ENCODE data around the gene TBC1D1.

Gene TBC1D1

GRCh38 chr4:38137080-38137479 is 246.2 kb downstream of the TBC1D1 start:
- Mint-ChIP-seq H3K27me3 (ENCODE audit: low read depth) (no peaks in the 10 kb centered on the region), H3K9me3 (no peaks in the 10 kb centered on the region), H3K27ac (no peak overlapping the region), H3K36me3 (ENCODE audit: low read depth) (peaks cover 74% of the 10 kb centered on the region), H3K4me3 (no peak overlapping the region), H3K4me1 (peaks cover 29% of the 10 kb centered on the region)
- TF ChIP-seq, protein P1, sequence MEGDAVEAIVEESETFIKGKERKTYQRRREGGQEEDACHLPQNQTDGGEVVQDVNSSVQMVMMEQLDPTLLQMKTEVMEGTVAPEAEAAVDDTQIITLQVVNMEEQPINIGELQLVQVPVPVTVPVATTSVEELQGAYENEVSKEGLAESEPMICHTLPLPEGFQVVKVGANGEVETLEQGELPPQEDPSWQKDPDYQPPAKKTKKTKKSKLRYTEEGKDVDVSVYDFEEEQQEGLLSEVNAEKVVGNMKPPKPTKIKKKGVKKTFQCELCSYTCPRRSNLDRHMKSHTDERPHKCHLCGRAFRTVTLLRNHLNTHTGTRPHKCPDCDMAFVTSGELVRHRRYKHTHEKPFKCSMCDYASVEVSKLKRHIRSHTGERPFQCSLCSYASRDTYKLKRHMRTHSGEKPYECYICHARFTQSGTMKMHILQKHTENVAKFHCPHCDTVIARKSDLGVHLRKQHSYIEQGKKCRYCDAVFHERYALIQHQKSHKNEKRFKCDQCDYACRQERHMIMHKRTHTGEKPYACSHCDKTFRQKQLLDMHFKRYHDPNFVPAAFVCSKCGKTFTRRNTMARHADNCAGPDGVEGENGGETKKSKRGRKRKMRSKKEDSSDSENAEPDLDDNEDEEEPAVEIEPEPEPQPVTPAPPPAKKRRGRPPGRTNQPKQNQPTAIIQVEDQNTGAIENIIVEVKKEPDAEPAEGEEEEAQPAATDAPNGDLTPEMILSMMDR (IDR thresholded peaks at IDR 0.05; ENCODE audit: unreplicated experiment in 3 of 3), result no peak

DNA sequence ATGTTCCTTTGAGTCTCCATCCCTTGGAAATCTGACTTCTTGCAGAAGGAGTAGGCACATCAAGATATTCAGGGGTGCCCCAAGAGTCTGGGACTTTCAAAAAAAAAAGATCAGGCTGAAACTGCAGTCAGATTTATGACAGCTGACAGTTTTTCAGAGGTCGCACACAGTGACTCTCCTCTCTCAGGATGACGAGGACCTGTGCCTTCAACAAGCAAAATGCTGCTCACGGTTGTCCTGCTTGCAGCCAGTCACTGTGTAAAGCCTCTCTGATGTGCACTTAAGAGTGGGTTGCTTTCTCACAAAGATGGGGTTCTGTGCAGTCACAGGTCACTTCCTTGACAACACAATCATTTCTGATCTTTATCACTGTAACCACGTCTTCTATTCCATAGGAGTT is 247.5 kb downstream of the TBC1D1 start:
- H3K4me1 Mint-ChIP-seq, result peaks cover 17% of the 10 kb centered on the region
- TF ChIP-seq, protein P1 (IDR thresholded peaks at IDR 0.05; ENCODE audit: unreplicated experiment in 3 of 3), result no peak
- H3K27ac Mint-ChIP-seq, result no peak overlapping the region
- no peaks in the 10 kb centered on the region for H3K9me3 Mint-ChIP-seq
- peaks cover 83% of the 10 kb centered on the region for H3K36me3 Mint-ChIP-seq (ENCODE audit: low read depth)
- H3K27me3 Mint-ChIP-seq (ENCODE audit: low read depth), result no peaks in the 10 kb centered on the region
- no peak overlapping the region for H3K4me3 Mint-ChIP-seq

- Mint-ChIP-seq H3K27ac (no peak overlapping the region), H3K4me1 (peaks cover 15% of the 10 kb centered on the region), H3K27me3 (ENCODE audit: low read depth) (no peaks in the 10 kb centered on the region), H3K36me3 (ENCODE audit: low read depth) (peaks cover 75% of the 10 kb centered on the region), H3K4me3 (no peak overlapping the region), H3K9me3 (no peaks in the 10 kb centered on the region)
- TF ChIP-seq, protein P1 (IDR thresholded peaks at IDR 0.05; ENCODE audit: unreplicated experiment in 3 of 3), result no peak
These were observed 248.3 kb downstream of the TBC1D1 start for GRCh38 chr4:38139187-38139586.

DNA sequence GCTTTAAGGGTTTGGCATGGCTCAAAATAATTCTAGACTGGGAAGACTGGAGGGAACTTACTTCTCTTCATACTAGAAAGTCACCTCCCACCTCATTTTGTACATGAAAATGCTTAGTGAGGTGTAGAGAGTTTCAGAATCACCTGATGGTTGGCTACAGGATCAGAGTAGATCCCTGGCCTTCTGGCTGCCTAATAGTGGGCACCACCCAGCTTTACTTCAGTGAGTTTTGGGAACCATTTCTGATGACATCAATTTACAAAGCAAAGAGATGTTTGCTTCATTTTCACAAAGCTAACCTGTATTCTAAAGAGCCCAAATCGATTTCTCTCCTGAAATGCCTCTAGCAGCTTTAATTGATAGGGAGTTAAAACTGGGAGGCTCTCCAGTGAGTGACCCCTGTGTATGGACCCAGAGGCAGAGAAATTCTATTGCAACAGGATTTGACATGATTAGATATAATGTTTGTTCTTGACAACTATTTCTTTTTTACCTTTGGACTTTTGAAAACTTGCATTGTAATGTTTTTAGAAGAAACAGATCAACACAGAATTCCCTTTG is 249.8 kb downstream of the TBC1D1 start:
- H3K9me3 Mint-ChIP-seq, result no peaks in the 10 kb centered on the region
- peaks cover 15% of the 10 kb centered on the region for H3K4me1 Mint-ChIP-seq
- no peak overlapping the region for H3K4me3 Mint-ChIP-seq
- H3K27ac Mint-ChIP-seq, result no peak overlapping the region
- no peaks in the 10 kb centered on the region for H3K27me3 Mint-ChIP-seq (ENCODE audit: low read depth)
- H3K36me3 Mint-ChIP-seq (ENCODE audit: low read depth), result peaks cover 62% of the 10 kb centered on the region
- TF ChIP-seq, protein P1 (IDR thresholded peaks at IDR 0.05; ENCODE audit: unreplicated experiment in 3 of 3), result no peak

DNA sequence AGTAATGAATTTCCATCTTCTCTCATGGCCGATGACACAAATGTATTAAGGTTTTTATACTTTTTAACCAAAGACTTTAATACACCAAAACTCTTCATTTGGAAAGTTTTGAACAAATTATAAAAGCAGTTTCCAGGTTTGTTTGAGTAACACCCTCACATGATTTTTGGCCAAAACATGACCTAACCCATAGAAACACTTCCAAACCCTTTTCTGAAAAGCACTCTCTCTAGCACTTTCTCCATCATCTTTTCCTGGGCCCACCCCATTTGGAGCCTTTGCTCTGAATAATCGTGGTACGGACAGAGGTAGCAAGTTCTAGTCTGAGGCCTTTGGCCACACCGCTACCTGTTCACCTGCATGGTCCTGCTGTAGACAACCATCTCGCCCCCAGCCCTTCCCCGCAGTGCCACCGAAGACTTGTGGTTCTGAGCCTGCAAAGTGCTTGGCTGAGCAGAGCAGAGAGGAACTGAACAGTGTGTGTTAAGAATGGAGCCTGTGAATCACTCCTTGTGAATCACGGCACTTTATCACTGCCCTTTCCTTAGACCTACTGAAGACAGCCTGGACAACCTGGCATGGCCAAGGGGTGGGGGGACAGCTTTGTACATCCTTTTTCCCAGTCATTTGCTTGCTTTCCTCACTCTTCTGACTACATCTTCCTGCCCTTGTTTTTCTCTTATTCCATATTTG is 251.1 kb downstream of the TBC1D1 start:
- Mint-ChIP-seq H3K36me3 (ENCODE audit: low read depth) (peaks cover 51% of the 10 kb centered on the region), H3K4me1 (peaks cover 17% of the 10 kb centered on the region), H3K27ac (no peak overlapping the region), H3K9me3 (no peaks in the 10 kb centered on the region), H3K27me3 (ENCODE audit: low read depth) (no peaks in the 10 kb centered on the region), H3K4me3 (no peak overlapping the region)
- TF ChIP-seq, protein P1 (IDR thresholded peaks at IDR 0.05; ENCODE audit: unreplicated experiment in 3 of 3), result no peak

DNA sequence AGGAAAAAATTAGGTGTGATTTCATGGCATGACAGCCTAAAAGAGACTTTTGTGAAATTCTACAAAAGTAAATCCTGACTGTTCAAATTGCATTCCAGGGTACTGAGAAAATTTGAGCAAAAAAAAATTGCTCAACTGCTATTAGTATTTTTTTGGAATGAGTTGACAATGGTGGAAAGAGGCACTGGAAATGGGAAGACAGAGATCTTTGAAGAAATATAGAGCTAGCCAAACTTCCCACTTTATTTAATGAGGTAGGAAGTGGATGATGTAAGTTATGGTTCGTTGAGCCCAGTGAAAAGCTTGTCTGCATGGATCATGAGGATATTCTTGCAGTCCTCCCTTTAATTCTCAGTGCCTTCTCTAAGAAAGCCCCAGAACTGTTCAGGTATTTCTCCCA is 253.1 kb downstream of the TBC1D1 start:
- Mint-ChIP-seq H3K4me3 (no peak overlapping the region), H3K4me1 (peaks cover 21% of the 10 kb centered on the region), H3K36me3 (ENCODE audit: low read depth) (peaks cover 32% of the 10 kb centered on the region), H3K9me3 (no peaks in the 10 kb centered on the region), H3K27me3 (ENCODE audit: low read depth) (no peaks in the 10 kb centered on the region), H3K27ac (peak overlapping the region; percentile 15 to 64 (median 38))
- TF ChIP-seq, protein P1 (IDR thresholded peaks at IDR 0.05; ENCODE audit: unreplicated experiment in 3 of 3), result no peak

All from nephron (organoid).